HuH-7 (cell line): ENCODE data around the gene CAPS.

Experiments
- DNase-seq: peaks from one replicate; pipeline ENCODE4 v3.0.0; 2011; ENCODE audit warnings: low spot score

The CAPS gene

GRCh38 chr19:5910638-5910907 lies 3.5 kb upstream of the CAPS start:
- no peak for DNase-seq

GRCh38 chr19:5911366-5911765 lies 2.7 kb upstream of the CAPS start:
- no peak for DNase-seq

GRCh38 chr19:5914358-5914774 lies 312 bp downstream of the CAPS start:
- DNase-seq = no peak

- DNase-seq = no peak
Observed at GRCh38 chr19:5914946-5915781, 1.1 kb downstream of the CAPS start.

GRCh38 chr19:5915782-5916165 lies 1.7 kb downstream of the CAPS start:
- DNase-seq = no peak

GRCh38 chr19:5916181-5916708 lies 2.2 kb downstream of the CAPS start:
- DNase-seq = no peak

GRCh38 chr19:5917431-5918107 lies 3.5 kb downstream of the CAPS start:
- no peak for DNase-seq

GRCh38 chr19:5918463-5919079 lies 4.5 kb downstream of the CAPS start:
- DNase-seq = no peak

GRCh38 chr19:5921516-5922160 lies 7.6 kb downstream of the CAPS start:
- no peak for DNase-seq

GRCh38 chr19:5922161-5922545 lies 8.1 kb downstream of the CAPS start:
- no peak for DNase-seq

GRCh38 chr19:5923356-5923755 lies 9.3 kb downstream of the CAPS start:
- no peak for DNase-seq

GRCh38 chr19:5925830-5926427 lies 11.9 kb downstream of the CAPS start:
- DNase-seq = no peak

- DNase-seq = no peak
Observed at GRCh38 chr19:5926641-5927440, 12.8 kb downstream of the CAPS start.

GRCh38 chr19:5927441-5927821 lies 13.4 kb downstream of the CAPS start:
- no peak for DNase-seq

- DNase-seq = no peak
Observed at GRCh38 chr19:5929179-5929578, 15.1 kb downstream of the CAPS start.

GRCh38 chr19:5929625-5930024 lies 15.6 kb downstream of the CAPS start:
- DNase-seq = no peak

- DNase-seq = no peak
Observed at GRCh38 chr19:5931251-5931650, 17.2 kb downstream of the CAPS start.

- DNase-seq = no peak
Observed at GRCh38 chr19:5932146-5932545, 18.1 kb downstream of the CAPS start.

GRCh38 chr19:5932609-5933262 lies 18.7 kb downstream of the CAPS start:
- DNase-seq = no peak

- DNase-seq = no peak
Observed at GRCh38 chr19:5933391-5934068, 19.5 kb downstream of the CAPS start.

GRCh38 chr19:5934069-5934401 lies 20.0 kb downstream of the CAPS start:
- DNase-seq = no peak
